Uterus (tissue), 4 donors: ENCODE data around the gene PLA2G2D. TPM values are rescaled to one million over a fixed set of nuclear protein-coding genes. Genes with fewer than 3 reads are reported as not detected.

Experiments used
- DNase-seq, 2 donors: peaks; one replicate each; pipeline ENCODE4 v3.0.0-alpha.2; 2019 to 2020
- H3K27ac ChIP-seq, 2 donors: fragments of 200-600 bp; sonication (generic); 1 replicate in 1 of 2; 2 replicates in 1 of 2; pipeline ENCODE4 v1.5.1; 2016 to 2018
- H3K27me3 ChIP-seq, 2 donors: fragments of 200-600 bp; sonication (generic); one replicate each; pipeline ENCODE4 v1.5.1; 2018 to 2019; ENCODE audit warnings: control low read depth in 1 of 2
- H3K36me3 ChIP-seq, 2 donors: fragments of 200-600 bp; sonication (generic); one replicate each; pipeline ENCODE4 v1.5.1; 2019; ENCODE audit warnings: control low read depth in 1 of 2
- H3K4me1 ChIP-seq, 2 donors: fragments of 200-600 bp; sonication (generic); one replicate each; pipeline ENCODE4 v1.5.1; 2018 to 2019; ENCODE audit warnings: control low read depth in 1 of 2
- H3K4me3 ChIP-seq, 2 donors: fragments of 200-600 bp; sonication (generic); 1 replicate in 1 of 2; 2 replicates in 1 of 2; pipeline ENCODE4 v1.5.1; 2018 to 2019; ENCODE audit warnings: mild to moderate bottlenecking in 1 of 2
- H3K9me3 ChIP-seq, 2 donors: fragments of 200-600 bp; sonication (generic); one replicate each; pipeline ENCODE4 v1.5.1; 2019; ENCODE audit warnings: control low read depth in 1 of 2
- CTCF ChIP-seq, 4 experiments: fragments of 200-600 bp in 2 of 4; fragments of 450-650 bp in 2 of 4; sonication (generic) in 2 of 4; IDR thresholded peaks; one replicate each; pipeline ENCODE4 v1.5.1; 2016 to 2019; ENCODE audit warnings: antibody characterized with exemption in 4 of 4, mild to moderate bottlenecking in 2 of 4, moderate library complexity in 1 of 4
- POLR2A ChIP-seq, 2 donors: fragments of 450-650 bp; IDR thresholded peaks; one replicate each; pipeline ENCODE4 v1.6.1; 2016; ENCODE audit warnings: antibody characterized with exemption in 2 of 2, mild to moderate bottlenecking in 1 of 2, moderate library complexity in 1 of 2
- intact Hi-C: fragments of 100-400 bp; cut with DNase I; formaldehyde crosslinking; loops from one replicate; pipeline ENCODE4 v1.15.1; 2023; ENCODE audit warnings: low total_unique reads
- total RNA-seq, 4 donors: library from RNA; depleted of rRNA in 3 of 4; stranded (reverse); fragments of >200 nt in 3 of 4; gene quantifications; one replicate each; pipeline versions ENCODE4 v1.1.0 to v1.2.4, GENCODE V29; 2014 to 2023
- donor health status: DM: yes; HTN: yes; CAD: no.

PLA2G2D gene
- total RNA-seq, 4 donors from 2014 or later, result not detected

- Histone ChIP-seq H3K36me3 (no peaks in the 10 kb centered on the region), H3K9me3 (no peaks in the 10 kb centered on the region), H3K27ac (peak overlapping the region; percentile 36 to 70), H3K4me3 (no peak overlapping the region), H3K4me1 (peaks cover 0 to 11% of the 10 kb centered on the region in 2 donors), H3K27me3 (no peaks in the 10 kb centered on the region)
- intact Hi-C loops, result no loop called here
- TF ChIP-seq CTCF (IDR thresholded peaks at IDR 0.05) (no peak), POLR2A (IDR thresholded peaks at IDR 0.05) (no peak)
- peak; percentile 32 to 66 for DNase-seq
Measured at GRCh38 chr1:20110679-20111078, 8.7 kb downstream of the PLA2G2D start.

- intact Hi-C loops, result no loop called here
Measured at GRCh38 chr1:20109223-20109856, 10.0 kb downstream of the PLA2G2D start.

GRCh38 chr1:20108366-20109123, 10.8 kb downstream of the PLA2G2D start:
- peak overlapping the region; percentile 49 to 70 for H3K27ac ChIP-seq
- H3K4me1 ChIP-seq, result peaks cover 0 to 11% of the 10 kb centered on the region in 2 donors
- no peaks in the 10 kb centered on the region for H3K36me3 ChIP-seq
- DNase-seq, result peak; percentile 24 to 26
- no peak overlapping the region for H3K4me3 ChIP-seq
- no peaks in the 10 kb centered on the region for H3K27me3 ChIP-seq
- H3K9me3 ChIP-seq, result no peaks in the 10 kb centered on the region
- TF ChIP-seq CTCF (IDR thresholded peaks at IDR 0.05) (no peak), POLR2A (IDR thresholded peaks at IDR 0.05) (no peak)
- intact Hi-C loops, result no loop called here

More at GRCh38 chr1:20109223-20109856, 10.0 kb downstream of the PLA2G2D start:
- Histone ChIP-seq H3K4me1 (peaks cover 0 to 11% of the 10 kb centered on the region in 2 donors), H3K9me3 (no peaks in the 10 kb centered on the region), H3K36me3 (no peaks in the 10 kb centered on the region), H3K27ac (peak overlapping the region; percentile 49 to 70), H3K4me3 (no peak overlapping the region), H3K27me3 (no peaks in the 10 kb centered on the region)
- DNase-seq, result no peak
- no peak for TF ChIP-seq POLR2A (IDR thresholded peaks at IDR 0.05)

GRCh38 chr1:20107796-20108195, 11.5 kb downstream of the PLA2G2D start:
- H3K4me1 ChIP-seq, result peaks cover 0 to 11% of the 10 kb centered on the region in 2 donors
- intact Hi-C loops, result no loop called here
- peak overlapping the region in 1 of 2 donors; percentile 70 for H3K27ac ChIP-seq
- TF ChIP-seq CTCF (IDR thresholded peaks at IDR 0.05), result no peak
- TF ChIP-seq POLR2A (IDR thresholded peaks at IDR 0.05), result no peak
- no peak for DNase-seq
- H3K27me3 ChIP-seq, result no peaks in the 10 kb centered on the region
- no peaks in the 10 kb centered on the region for H3K36me3 ChIP-seq
- H3K4me3 ChIP-seq, result no peak overlapping the region
- no peaks in the 10 kb centered on the region for H3K9me3 ChIP-seq

- TF ChIP-seq CTCF (IDR thresholded peaks at IDR 0.05) (no peak), POLR2A (IDR thresholded peaks at IDR 0.05) (no peak)
- intact Hi-C loops, result no loop called here
Measured at GRCh38 chr1:20107351-20107750, 12.0 kb downstream of the PLA2G2D start.

More at GRCh38 chr1:20107351-20107750, 12.0 kb downstream of the PLA2G2D start:
- H3K27me3 ChIP-seq, result no peaks in the 10 kb centered on the region
- peaks cover 0 to 11% of the 10 kb centered on the region in 2 donors for H3K4me1 ChIP-seq
- no peak for DNase-seq
- H3K9me3 ChIP-seq, result no peaks in the 10 kb centered on the region
- H3K36me3 ChIP-seq, result no peaks in the 10 kb centered on the region
- H3K4me3 ChIP-seq, result no peak overlapping the region
- no peak overlapping the region for H3K27ac ChIP-seq
